Endothelial cell of umbilical vein (primary cell): ENCODE results near the gene KCTD16. TPM values are rescaled to one million over a fixed set of nuclear protein-coding genes. Genes with fewer than 3 reads are reported as not detected.

Experiments used
- BruUV-seq: library from RNA; stranded (reverse); fragments of 400-500 nt; replicated peaks from 2 replicates; lab custom pipeline; 2021; lab: Mats Ljungman, UMichigan
- CTCF ChIA-PET: fragments of 300-600, 350-600 bp; sonication (Branson Sonifier 250); formaldehyde crosslinking; loops from one replicate; lab custom pipeline; 2021; ENCODE audit warnings: antibody characterized with exemption, inconsistent platforms; lab: Charles Lee
- POLR2A ChIA-PET: fragments of 300-600, 350-600 bp; sonication (Branson Sonifier 250); formaldehyde crosslinking; loops from one replicate; lab custom pipeline; 2021; ENCODE audit warnings: antibody characterized with exemption, inconsistent platforms; lab: Charles Lee
- DNase-seq: peaks from one replicate; pipeline ENCODE4 v3.0.0-alpha.2; 2011; ENCODE audit warnings: low read depth, low spot score
- FAIRE-seq: peaks from 2 replicates; lab custom pipeline; 2011; peaks lifted over from hg19 to GRCh38; lab: Jason Lieb, UNC
- H2AFZ ChIP-seq: 2 replicates; pipeline ENCODE4 v1.6.0; 2012; ENCODE audit warnings: low read depth, low read length, control low read depth, inconsistent platforms
- H3K27ac ChIP-seq: 2 replicates; pipeline ENCODE4 v1.5.1; 2011; ENCODE audit warnings: low read depth, mild to moderate bottlenecking, control low read depth, low read length, moderate library complexity; ENCODE audit not compliant: insufficient read depth
- H3K27me3 ChIP-seq, 2 experiments: 2 replicates each; pipeline versions ENCODE4 v1.6.0 to v1.6.1; 2011; ENCODE audit warnings: low read length in 2 of 2, mixed read lengths in 1 of 2; ENCODE audit not compliant: control insufficient read depth in 2 of 2, insufficient read depth in 2 of 2
- H3K36me3 ChIP-seq, 2 experiments: 2 replicates in 1 of 2; 3 replicates in 1 of 2; pipeline ENCODE4 v1.5.1; 2011; ENCODE audit warnings: low read length in 2 of 2, mild to moderate bottlenecking in 1 of 2, moderate library complexity in 1 of 2; ENCODE audit not compliant: control insufficient read depth in 2 of 2, insufficient read depth in 2 of 2; ENCODE audit errors: extremely low read depth in 1 of 2
- H3K4me1 ChIP-seq: 3 replicates; pipeline ENCODE4 v1.5.1; 2011; ENCODE audit warnings: mild to moderate bottlenecking, low read length; ENCODE audit not compliant: control insufficient read depth, insufficient read depth; ENCODE audit errors: extremely low read depth
- H3K4me2 ChIP-seq: 2 replicates; pipeline ENCODE4 v1.6.1; 2011; ENCODE audit warnings: low read length, control low read depth, mixed read lengths; ENCODE audit not compliant: insufficient read depth
- H3K4me3 ChIP-seq, 3 experiments: fragments of 200-600 bp in 1 of 3; sonication (generic), shearing (Covaris generic) in 1 of 3; replicated peaks in 1 of 3; 2 replicates each; pipeline ENCODE4 v1.5.1; 2011 to 2016; ENCODE audit warnings: control low read depth in 3 of 3, low read length in 3 of 3, mild to moderate bottlenecking in 2 of 3, inconsistent platforms in 1 of 3, low read depth in 1 of 3, moderate library complexity in 1 of 3; ENCODE audit not compliant: insufficient read depth in 1 of 3
- H3K79me2 ChIP-seq: 2 replicates; pipeline ENCODE4 v1.6.0; 2012; ENCODE audit warnings: low read length, inconsistent platforms; ENCODE audit not compliant: control insufficient read depth, insufficient read depth
- H3K9ac ChIP-seq: replicated peaks from 2 replicates; pipeline ENCODE3; 2011; ENCODE audit warnings: low read length, control low read depth; ENCODE audit not compliant: insufficient read depth; ENCODE audit errors: extremely low read depth
- H3K9me1 ChIP-seq: replicated peaks from 3 replicates; pipeline ENCODE4 v1.6.0; 2011; ENCODE audit warnings: mild to moderate bottlenecking, low read length; ENCODE audit not compliant: control insufficient read depth, insufficient read depth; ENCODE audit errors: extremely low read depth
- H3K9me3 ChIP-seq: replicated peaks from 2 replicates; pipeline ENCODE4 v1.5.1; 2012; ENCODE audit warnings: low read length, inconsistent platforms; ENCODE audit not compliant: control insufficient read depth, insufficient read depth
- H4K20me1 ChIP-seq: replicated peaks from 2 replicates; pipeline ENCODE3; 2011; ENCODE audit warnings: mild to moderate bottlenecking, low read length; ENCODE audit not compliant: control insufficient read depth, insufficient read depth; ENCODE audit errors: extremely low read depth
- CTCF ChIP-seq, 2 donors: IDR thresholded peaks; 1 replicate in 1 of 2; 2 replicates in 1 of 2; pipeline ENCODE4 v1.5.1; 2011; ENCODE audit warnings: low read length in 2 of 2, mild to moderate bottlenecking in 2 of 2, moderate library complexity in 2 of 2, control low read depth in 1 of 2, inconsistent platforms in 1 of 2, low read depth in 1 of 2; ENCODE audit not compliant: insufficient read depth in 1 of 2; ENCODE audit errors: extremely low read depth in 1 of 2
- EZH2 ChIP-seq: IDR thresholded peaks from 2 replicates; pipeline ENCODE4 v1.6.1; 2012; ENCODE audit warnings: borderline replicate concordance, low read depth, mild to moderate bottlenecking, moderate library complexity, low read length, inconsistent platforms; ENCODE audit not compliant: severe bottlenecking
- FOS ChIP-seq: IDR thresholded peaks from 2 replicates; pipeline ENCODE4 v1.6.1; 2011; ENCODE audit warnings: mild to moderate bottlenecking, low read length, moderate library complexity, borderline replicate concordance; ENCODE audit not compliant: insufficient read depth
- GATA2 ChIP-seq: IDR thresholded peaks from 2 replicates; pipeline ENCODE4 v1.7.0; 2011; ENCODE audit warnings: low read depth, mild to moderate bottlenecking, moderate library complexity, mixed read lengths, low read length; ENCODE audit not compliant: insufficient read length, insufficient read depth
- JUN ChIP-seq: IDR thresholded peaks from 2 replicates; pipeline ENCODE4 v1.6.1; 2011; ENCODE audit warnings: borderline replicate concordance, low read depth; ENCODE audit not compliant: insufficient read length, insufficient read depth
- MAX ChIP-seq: IDR thresholded peaks from 2 replicates; pipeline ENCODE4 v1.6.1; 2011; ENCODE audit not compliant: insufficient read depth, insufficient read length
- MYC ChIP-seq: IDR thresholded peaks from one replicate; pipeline ENCODE4 v1.6.1; 2011; ENCODE audit warnings: mild to moderate bottlenecking, low read depth, low read length
- POLR2A ChIP-seq: IDR thresholded peaks from 2 replicates; pipeline ENCODE4 v1.6.1; 2012; ENCODE audit warnings: low read depth, mild to moderate bottlenecking, control low read depth, low read length
- POLR2AphosphoS5 ChIP-seq: IDR thresholded peaks from 2 replicates; pipeline ENCODE4 v1.6.1; 2012; ENCODE audit warnings: low read depth, mild to moderate bottlenecking, control low read depth, low read length, moderate library complexity; ENCODE audit not compliant: insufficient read depth
- dilution Hi-C: fragments of 300-500 bp; cut with MboI; formaldehyde crosslinking; loops from one replicate; pipeline ENCODE4 v1.15.0; 2019; ENCODE audit warnings: low sequenced_read_pairs; ENCODE audit not compliant: extremely low pct_ligation_motif_present
- intact Hi-C: fragments of 100-400 bp; cut with micrococcal nuclease; formaldehyde crosslinking; loops from one replicate; pipeline ENCODE4 v1.10.0; 2022
- polyA plus RNA-seq, 4 experiments: library from polyadenylated mRNA; depleted of rRNA in 3 of 4; stranded (reverse) in 3 of 4; unstranded in 1 of 4; fragments of >200 nt; gene quantifications; 2 replicates each; pipeline versions ENCODE4 v1.2.1 to v1.2.3, GENCODE V29; 2011 to 2012; ENCODE audit warnings: missing spikeins in 1 of 4
- total RNA-seq: library from RNA; stranded (reverse); gene quantifications from 2 replicates; pipeline ENCODE4 v1.2.3, GENCODE V29; 2021

The KCTD16 gene
- total and polyA plus RNA-seq, 2 donors (not counting 3 experiments of a cell fraction or from before 2014, with no cell fraction given), result 0.21 to 0.49 TPM

GRCh38 chr5:144201588-144201987 lies 30.9 kb downstream of the KCTD16 start:
- no peaks in the 10 kb centered on the region for H3K27me3 ChIP-seq
- no peaks in the 10 kb centered on the region for H4K20me1 ChIP-seq
- FAIRE-seq (no peak), DNase-seq (peak; percentile 22)
- H3K9me1 ChIP-seq, result no peaks in the 10 kb centered on the region
- BruUV-seq, result no TSS peak
- intact Hi-C loops (loop anchor here (5.0 to 10.0 kb wide), 2 partner anchors 263 to 1496 kb away; no protein-coding TSS in a partner anchor), dilution Hi-C loops (no loop called here)
- H3K9ac ChIP-seq, result no peak overlapping the region
- peaks cover 14% of the 10 kb centered on the region for H3K4me1 ChIP-seq
- H3K4me2 ChIP-seq, result no peak overlapping the region
- H2AFZ ChIP-seq, result peak overlapping the region; percentile 58
- ChIA-PET CTCF (interaction anchor here (1.1 kb wide), 1 partner anchor 1625 kb away, joined by 4 read pairs; no protein-coding TSS in a partner anchor), POLR2A (no interaction called here)
- no peak overlapping the region for H3K4me3 ChIP-seq
- no peaks in the 10 kb centered on the region for H3K79me2 ChIP-seq
- H3K27ac ChIP-seq, result no peak overlapping the region
- H3K36me3 ChIP-seq, result no peaks in the 10 kb centered on the region
- TF ChIP-seq MYC (no peak), GATA2 (no peak), FOS (no peak), JUN (no peak), CTCF (IDR thresholded peaks at IDR 0.05; ENCODE audit: extremely low read depth in 1 of 2, insufficient read depth in 1 of 2, low read depth in 1 of 2, low read length in 2 of 2) (no peak), POLR2A (no peak), MAX (no peak), EZH2 (no peak), POLR2AphosphoS5 (no peak)
- no peaks in the 10 kb centered on the region for H3K9me3 ChIP-seq
